ENCODE results near the gene ALKBH4.
"Not testable (repeated sequence)": the region's sequence is repeated elsewhere in the genome, so short reads cannot be mapped to it uniquely, and the experiment has no call there.

Gene ALKBH4

DNA sequence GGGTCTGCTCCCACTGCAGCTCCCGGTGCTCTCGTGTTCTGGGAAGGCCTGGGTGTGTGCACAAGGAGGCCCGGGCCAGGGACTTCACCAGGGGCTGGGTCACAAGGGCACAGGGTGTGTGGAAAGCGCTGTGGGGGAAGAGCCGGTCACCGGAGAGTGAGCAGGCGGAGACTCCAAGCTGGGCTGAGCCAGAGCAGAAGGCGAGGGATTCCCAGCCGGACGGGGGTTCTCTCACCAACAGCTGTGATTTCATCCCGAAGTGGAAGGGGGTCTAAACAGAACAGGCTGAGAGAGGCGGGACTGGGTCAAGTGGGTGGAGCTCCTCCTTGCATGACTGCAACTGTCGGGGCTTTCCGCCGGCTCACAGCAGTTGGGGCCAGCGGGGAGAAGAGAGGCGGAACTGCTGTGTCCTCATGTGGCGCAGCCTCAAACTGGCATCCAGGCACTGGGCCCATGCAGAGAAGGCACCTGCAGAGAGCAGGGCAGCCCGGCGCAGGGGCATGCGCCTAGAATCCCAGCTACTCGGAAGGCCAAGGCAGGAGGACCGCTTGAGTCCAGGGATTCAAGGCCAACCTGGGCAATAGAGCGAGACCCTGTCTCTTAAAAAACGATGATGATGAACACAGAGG, 38.9 kb downstream of the ALKBH4 start:
- peak; percentile 87 for DNase-seq

DNA sequence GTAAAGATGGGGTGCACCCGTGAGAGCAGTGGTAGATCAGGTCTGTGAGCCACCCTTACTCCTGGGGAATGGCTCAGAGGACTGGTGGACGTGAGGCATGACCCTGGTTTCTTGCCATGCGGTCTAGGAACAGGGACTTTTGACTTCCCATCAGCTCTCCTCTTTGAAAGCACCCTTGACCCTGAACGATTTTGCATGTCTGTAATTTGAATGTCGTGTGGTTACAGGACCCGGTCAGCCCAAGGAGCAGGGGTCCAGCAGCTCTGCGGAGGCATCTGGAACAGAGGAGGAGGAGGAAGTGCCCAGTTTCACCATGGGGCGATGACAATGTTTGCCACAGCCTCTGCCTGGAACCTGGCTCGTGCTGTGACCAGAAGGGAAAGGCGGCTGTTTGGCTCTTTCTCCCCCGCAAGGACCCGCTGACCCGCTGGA, 39.9 kb downstream of the ALKBH4 start:
- DNase-seq: no peak

DNA sequence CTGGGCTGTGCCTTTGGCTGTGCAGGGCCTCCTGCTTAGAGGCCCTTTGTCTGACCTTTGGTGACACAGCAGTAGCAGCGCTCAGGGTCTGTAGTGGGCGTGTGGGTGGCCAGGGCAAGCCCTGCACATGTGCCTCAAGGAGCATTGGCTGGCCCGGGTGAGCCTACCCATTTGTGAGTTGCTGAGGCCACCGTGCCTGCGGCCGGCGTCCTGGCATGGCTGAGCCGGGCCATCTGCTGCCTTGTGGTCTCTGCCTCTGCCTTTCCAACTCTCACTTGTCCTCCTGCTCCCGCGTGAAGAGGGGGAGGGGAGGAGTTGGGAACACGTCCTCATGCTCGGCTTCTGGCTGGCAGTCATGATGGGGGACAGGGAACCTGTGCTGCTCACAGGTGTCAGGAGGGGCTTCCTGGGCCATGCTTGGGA, 40.5 kb downstream of the ALKBH4 start:
- no peak for DNase-seq

DNA sequence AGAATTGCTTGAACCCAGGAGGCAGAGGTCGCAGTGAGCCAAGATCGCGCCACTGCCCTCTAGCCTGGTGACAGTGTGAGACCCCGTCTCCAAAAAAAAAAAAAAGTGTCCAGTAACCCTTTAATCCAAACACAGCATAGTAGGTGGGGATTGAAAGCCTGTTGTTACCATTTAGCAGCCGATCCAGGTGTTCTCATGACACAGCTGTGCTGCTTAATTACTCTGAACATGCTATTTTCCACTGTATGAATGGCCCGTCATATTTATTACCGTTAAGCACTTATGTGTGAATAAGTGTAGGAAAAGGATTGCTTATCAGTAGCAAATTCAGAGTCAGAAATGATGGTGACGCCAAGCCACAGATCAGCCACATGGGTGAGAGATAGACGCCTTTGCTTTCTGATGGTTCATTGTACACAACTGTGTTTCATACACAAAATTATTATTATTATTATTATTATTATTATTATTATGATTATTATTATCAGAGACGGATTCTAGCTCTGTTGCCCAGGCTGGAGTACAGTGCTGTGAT, 42.9 kb downstream of the ALKBH4 start:
- no peak for DNase-seq

DNA sequence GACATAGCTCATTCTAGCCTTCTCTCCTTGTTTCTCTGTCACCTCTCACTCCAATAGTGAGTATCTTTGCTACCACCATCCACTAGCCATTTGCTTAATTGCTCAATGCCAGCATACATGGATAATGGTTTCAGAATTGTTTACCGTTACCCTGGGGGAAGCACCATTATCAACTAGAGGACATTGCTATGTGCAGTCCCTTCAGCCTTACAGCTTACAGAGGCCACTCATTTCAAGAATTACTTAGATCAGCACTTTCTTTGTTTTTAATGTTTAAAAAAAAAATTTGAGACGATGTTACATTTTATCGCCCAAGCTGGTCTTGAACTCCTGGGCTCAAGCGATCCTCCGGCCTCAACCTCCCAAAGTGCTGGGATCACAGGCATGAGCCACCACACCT, 46.1 kb downstream of the ALKBH4 start:
- DNase-seq: no peak

DNA sequence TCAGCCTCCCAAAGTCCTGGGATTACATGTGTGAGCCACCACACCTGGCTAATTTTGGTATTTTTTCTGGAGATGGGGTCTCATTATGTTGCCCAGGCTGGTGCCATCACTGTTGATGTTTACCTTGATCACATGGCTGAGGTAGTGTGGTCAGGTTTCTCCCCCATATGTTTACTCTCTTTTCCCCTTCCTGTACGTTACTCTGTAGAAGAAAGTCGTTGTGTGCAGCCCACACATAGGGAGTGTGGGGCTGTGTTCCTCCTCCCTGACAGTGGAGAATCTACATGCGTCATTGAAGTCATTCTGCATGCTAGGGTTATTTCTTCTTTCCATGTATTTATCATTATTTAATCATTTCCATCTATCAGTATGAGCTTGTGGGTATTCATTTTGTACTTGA, 47.6 kb downstream of the ALKBH4 start:
- peak; percentile 30 for DNase-seq

DNA sequence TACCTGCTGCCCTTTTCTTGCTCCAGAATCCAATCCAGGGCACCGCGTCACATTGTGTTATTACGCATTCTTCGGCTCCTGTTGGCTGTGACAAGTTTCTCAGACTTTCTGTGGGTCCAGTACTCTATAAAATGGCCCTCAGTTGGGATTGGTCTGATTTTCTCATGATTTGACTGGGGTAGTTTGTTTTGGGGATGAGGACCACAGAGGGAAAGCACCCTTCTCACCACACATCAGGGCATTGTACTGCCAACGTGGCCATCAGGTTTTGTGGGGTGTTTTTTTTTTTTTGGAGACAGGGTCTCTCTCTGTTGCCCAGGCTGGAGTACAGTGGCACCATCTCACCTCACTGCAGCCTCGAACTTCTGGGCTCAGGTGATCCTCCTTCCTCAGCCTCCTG, 48.3 kb downstream of the ALKBH4 start:
- DNase-seq: no peak

DNA sequence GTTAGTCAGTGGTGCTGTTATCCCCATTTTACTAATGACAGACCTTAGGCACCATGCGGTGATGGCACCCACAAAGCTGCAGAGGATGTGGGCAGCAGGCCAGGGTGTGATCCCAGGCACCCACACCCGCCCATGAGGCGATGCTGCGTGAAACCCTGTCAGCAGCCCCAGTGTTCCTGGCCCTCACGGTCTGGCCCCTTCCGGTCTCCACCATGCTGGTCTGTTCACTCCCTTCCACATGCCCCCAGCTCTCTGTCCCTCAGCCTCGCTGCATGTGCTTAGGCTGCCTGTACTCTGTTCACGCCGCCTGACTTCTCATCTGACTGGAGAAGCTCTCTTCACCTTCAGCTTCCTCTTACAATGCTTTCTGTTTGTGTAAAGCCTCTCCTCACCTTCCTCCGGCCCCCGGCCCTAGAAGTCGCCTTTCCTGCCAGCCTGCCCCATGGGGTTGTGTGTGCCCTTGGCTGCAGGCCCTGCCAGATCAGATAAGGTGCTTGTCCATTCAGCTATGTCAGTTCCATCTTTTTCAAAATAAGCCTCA, 48.9 kb downstream of the ALKBH4 start:
- peak; percentile 78 for DNase-seq

DNA sequence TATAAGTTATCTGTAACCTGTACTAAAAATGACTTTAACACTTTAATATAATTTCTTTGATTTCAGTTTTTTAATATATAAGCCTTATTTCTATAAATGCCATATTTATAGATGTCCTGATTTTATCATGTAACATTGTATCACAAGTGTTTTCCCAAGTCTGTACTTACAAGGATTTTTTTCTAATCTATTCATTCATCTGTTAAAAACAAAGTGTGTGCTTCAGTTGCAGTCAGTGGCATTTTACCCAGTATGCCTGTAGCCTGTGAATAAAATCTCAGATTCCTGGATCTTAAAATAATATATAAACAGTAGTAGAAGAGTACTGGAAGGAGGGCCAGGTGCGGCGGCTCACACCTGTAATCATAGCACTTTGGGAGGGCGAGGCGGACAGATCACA, 51.1 kb downstream of the ALKBH4 start:
- DNase-seq: no peak

DNA sequence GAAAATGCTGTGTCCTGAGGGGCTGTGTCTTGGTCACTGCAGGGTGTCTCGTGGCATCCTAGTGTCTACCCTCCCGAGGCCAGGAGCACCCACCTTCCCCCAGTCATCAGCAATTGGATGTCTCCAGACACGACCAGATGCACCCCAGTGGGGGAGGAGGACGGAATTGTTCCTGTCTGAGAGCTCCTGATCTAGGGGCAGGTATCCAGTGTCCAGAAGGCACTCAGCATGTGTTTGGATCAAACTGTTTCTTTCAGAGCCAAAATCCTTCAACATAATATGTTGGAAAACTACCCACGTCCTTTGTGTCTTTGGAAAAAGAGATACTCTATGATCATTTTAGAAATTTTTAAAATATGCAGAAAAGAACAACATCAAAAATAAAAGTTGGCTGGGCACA, 51.6 kb downstream of the ALKBH4 start:
- no peak for DNase-seq

DNA sequence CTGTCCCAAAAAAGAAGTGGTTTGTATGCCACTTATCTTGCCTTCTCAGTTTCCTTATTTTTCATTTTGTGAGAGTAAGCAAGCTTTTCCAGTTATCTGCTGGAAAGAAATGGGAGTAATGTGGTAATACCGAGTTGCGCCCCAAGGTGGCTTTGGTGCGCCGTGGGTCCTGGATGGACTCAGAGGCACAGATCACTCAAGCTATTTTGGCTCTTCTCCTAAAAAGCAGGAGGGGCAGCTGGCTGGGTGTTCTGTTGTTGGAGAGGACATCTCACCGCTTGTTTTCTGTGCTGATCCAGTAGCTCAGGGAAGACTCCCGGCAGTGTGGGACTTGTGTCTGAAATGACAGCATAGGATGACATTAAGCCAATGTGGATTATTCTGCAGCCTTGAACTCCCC, 52.1 kb downstream of the ALKBH4 start:
- DNase-seq: peak; percentile 70

DNA sequence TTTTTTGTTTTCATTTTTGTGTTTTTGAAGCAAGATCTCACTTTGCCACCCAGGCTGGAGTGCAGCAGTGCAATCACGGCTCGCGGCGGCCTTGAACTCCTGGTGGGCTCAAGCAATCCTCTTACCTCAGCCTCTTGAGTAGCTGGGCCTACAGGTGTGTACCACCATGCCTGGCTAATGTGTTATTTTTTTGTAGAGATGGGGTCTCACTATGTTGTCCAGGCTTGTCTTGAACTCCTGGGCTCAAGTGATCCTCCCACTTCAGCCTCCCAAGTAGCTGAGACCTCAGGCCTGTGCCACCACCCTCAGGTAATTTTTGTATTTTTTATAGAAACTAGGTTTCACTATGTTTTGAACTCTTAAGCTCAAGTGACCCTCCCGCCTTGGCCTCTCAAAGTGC, 53.7 kb downstream of the ALKBH4 start:
- DNase-seq: no peak

DNA sequence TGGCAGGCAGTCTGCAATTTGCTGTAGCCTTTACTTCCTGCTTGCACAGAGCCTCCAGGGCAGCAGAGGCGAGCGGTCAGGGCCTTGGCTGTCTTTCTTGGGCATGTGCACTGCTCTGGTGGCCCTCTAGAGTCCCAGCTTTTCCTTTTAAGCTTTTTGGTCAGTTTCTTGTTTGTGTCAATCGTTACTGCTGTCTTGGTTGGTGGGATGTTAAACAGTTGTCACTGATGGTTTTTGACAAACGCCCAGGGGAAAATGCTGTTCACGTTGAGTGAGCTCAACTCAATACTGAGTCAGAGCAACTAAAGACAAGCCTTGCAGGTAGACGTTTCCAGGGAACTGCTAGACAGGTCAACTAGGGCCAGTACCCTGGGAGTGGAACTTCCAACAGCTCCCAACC, 54.5 kb downstream of the ALKBH4 start:
- DNase-seq: no peak

DNA sequence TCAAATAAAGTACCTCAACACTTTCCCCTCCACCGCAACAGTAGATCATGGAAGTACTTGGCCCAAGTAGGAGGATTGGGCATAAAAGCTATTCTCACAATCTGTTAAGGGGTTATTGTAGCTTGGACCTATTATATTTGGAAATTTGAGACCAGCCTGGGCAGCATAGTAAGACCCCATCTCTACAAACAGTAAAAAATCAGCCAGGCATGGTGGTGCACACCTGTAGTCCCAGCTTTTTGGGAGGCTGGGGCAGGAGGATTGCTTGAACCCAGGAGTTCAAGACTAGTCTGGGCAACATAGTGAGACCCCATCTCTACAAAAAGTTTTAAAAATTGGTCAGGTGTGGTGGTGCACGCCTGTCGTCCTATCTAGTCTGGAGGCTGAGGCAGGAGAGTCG, 55.3 kb downstream of the ALKBH4 start:
- no peak for DNase-seq

DNA sequence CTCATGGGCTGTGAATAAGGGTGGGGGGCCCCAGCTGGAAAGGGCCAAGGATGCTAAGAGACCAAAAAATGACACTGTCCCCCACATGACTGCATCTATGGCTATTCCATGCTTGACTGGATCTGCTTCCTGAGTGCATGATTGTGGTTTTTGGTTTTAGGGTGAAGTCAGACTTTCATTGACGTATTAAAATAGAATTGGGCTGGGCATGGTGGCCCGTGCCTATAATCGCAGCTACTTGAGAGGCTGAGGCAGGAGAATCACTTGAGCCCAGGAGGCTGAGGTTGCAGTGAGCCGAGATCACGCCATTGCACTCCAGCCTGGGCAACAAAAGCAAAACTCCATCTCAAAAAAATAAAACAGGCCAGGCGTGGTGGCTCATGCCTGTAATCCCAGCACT, 56.1 kb downstream of the ALKBH4 start:
- not testable (repeated sequence) for DNase-seq

DNA sequence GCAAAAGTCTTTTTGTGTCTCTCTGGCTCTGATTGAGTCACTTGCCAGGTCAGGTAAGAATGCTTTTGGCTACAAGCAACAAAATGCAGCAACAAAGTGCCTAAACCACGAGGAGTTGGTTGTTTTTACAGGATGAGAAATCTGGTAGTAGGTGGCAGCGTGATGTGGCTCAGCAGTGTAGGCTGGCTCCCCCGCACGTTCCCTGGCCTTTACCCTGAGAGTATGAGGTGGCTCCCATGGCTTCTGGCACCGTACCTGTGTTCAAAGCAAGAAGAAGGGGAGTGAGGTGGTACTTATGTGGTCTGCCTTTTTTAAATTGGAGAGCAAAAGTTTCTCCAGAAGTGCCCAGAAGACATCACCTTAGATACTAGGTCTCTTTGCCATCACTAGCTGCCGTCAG, 56.8 kb downstream of the ALKBH4 start:
- no peak for DNase-seq
